ENCODE measurements around the gene MAPK1IP1L. TPM values are rescaled to one million over a fixed set of nuclear protein-coding genes. Genes with fewer than 3 reads are reported as not detected.
A peak's percentile ranks its signal among the peaks of the same experiment; 100 is the strongest.

The MAPK1IP1L gene
- total and polyA plus RNA-seq, 2 of the 13 experiments (the other 11 are each of a cell fraction or from before 2014, with no cell fraction given), result 27.8 to 68.4 TPM

- TF ChIP-seq HNF1A (IDR thresholded peaks at IDR 0.05; ENCODE audit: low read depth) (no peak; the same call in 1 of the 2 replicates), HNF1A (CRISPR knock-in tag; IDR thresholded peaks at IDR 0.05; ENCODE audit: borderline replicate concordance) (peak; percentile 35; the same call in 1 of the 2 replicates), MEIS1 (CRISPR knock-in tag; IDR thresholded peaks at IDR 0.05; ENCODE audit: borderline replicate concordance) (no peak), GATAD2A (CRISPR knock-in tag; IDR thresholded peaks at IDR 0.05) (peak; percentile 86), ZNF24 (IDR thresholded peaks at IDR 0.05) (no peak), ZSCAN31 (CRISPR knock-in tag; IDR thresholded peaks at IDR 0.05; ENCODE audit: low read depth) (peak; percentile 53; the same call in 1 of the 2 replicates), SMAD3 (CRISPR knock-in tag; IDR thresholded peaks at IDR 0.05) (peak; percentile 47; the same call in 1 of the 2 replicates), ZNF460 (CRISPR knock-in tag; IDR thresholded peaks at IDR 0.05; ENCODE audit: borderline replicate concordance) (no peak), RBAK (CRISPR knock-in tag; IDR thresholded peaks at IDR 0.05) (no peak), ZKSCAN8 (CRISPR knock-in tag; IDR thresholded peaks at IDR 0.05; ENCODE audit: borderline replicate concordance) (0 out of 2 replicates have a peak, but pooled peaks have one; percentile 36), TBP (CRISPR knock-in tag; IDR thresholded peaks at IDR 0.05) (no peak), ZNF256 (CRISPR knock-in tag; conservative IDR thresholded peaks at IDR 0.05) (no peak), NR2C2 (CRISPR knock-in tag; IDR thresholded peaks at IDR 0.05; ENCODE audit: borderline replicate concordance) (peak; percentile 49; the same call in 1 of the 2 replicates), CEBPG (CRISPR knock-in tag; IDR thresholded peaks at IDR 0.05) (peak; percentile 39; the same call in 1 of the 2 replicates), NRL (CRISPR knock-in tag; IDR thresholded peaks at IDR 0.05; ENCODE audit: borderline replicate concordance) (peak; percentile 72), ZNF281 (CRISPR knock-in tag; IDR thresholded peaks at IDR 0.05; ENCODE audit: borderline replicate concordance) (no peak), ZNF180 (CRISPR knock-in tag; IDR thresholded peaks at IDR 0.05; ENCODE audit: borderline replicate concordance, low read depth) (no peak), ZBTB8A (CRISPR knock-in tag; IDR thresholded peaks at IDR 0.05; ENCODE audit: borderline replicate concordance, low read depth) (no peak), ZNF704 (CRISPR knock-in tag; IDR thresholded peaks at IDR 0.05; ENCODE audit: borderline replicate concordance) (no peak)
- TF ChIP-seq, protein P1, sequence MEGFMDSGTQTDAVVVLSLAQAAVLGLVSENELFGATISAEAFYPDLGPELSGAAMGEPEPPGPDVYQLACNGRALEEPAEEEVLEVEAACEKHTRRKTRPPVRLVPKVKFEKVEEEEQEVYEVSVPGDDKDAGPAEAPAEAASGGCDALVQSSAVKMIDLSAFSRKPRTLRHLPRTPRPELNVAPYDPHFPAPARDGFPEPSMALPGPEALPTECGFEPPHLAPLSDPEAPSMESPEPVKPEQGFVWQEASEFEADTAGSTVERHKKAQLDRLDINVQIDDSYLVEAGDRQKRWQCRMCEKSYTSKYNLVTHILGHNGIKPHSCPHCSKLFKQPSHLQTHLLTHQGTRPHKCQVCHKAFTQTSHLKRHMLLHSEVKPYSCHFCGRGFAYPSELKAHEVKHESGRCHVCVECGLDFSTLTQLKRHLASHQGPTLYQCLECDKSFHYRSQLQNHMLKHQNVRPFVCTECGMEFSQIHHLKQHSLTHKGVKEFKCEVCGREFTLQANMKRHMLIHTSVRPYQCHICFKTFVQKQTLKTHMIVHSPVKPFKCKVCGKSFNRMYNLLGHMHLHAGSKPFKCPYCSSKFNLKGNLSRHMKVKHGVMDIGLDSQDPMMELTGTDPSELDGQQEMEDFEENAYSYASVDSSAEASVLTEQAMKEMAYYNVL (CRISPR knock-in tag; IDR thresholded peaks at IDR 0.05; ENCODE audit: borderline replicate concordance), result peak; percentile 79
Observed at GRCh38 chr14:55103005-55103640, 51.7 kb downstream of the MAPK1IP1L start (continued).

Measured in HepG2 (cell line).